NK-92 treated with Interleukin-12 subunit alpha and Interleukin-12 subunit beta, amount 100 ng/mL, for 24 hours (cell line): ENCODE results near the gene ZNF865.

Experiments used
- DNase-seq: peaks from one replicate; lab custom pipeline; 2025; lab: John Stamatoyannopoulos, UW

Gene ZNF865

DNA sequence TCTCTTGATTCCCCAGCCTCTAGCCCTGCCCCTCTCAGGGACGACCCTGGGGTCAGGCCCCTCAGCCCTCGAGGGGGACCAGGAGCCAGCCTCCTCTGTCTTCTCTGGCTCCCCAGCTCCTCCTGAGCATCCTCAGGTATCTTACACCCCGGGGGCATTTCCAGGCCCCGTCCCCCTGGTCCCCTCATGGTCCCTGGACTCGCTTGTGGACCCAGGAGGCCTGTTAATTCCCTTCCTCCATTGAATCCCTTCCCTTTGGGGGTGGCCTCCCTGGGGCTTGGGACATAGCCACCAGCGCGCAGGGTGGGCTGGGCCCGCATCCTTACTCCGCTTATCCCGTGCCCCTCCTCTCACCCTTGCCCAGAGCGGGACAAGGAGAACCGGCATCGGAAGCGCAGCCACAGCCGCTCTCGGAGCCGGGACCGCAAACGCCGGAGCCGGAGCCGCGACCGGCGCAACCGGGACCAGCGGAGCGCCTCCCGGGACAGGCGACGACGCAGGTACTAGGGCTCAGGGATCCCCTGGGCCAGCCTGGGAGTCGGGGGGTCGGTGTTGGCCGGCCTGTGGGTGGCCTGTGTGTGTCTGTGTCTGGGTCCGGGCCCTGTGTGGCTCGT is 53.5 kb downstream of the ZNF865 start:
- no peak for DNase-seq

DNA sequence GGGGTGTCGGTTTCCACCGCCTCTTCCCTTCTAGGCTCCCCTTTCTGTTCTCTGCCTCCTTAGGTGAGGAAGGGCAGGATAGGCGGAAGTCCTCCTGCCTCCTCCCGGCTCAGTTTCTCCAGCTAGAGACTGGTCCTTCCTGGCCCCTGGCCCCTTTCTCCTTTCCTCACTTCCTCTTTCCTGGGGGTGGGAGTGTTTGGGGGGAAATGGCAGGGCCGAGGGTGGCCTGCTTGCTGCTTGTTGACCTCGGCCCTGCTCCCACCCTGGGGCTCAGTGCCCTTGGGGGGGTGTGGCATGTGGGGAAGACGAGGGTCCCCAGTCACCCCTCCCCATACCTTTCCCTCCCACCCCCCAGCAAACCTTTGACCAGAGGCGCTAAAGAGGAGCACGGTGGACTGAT is 54.4 kb downstream of the ZNF865 start:
- no peak for DNase-seq

GRCh38 chr19:55660404-55660803 is 55.0 kb downstream of the ZNF865 start:
- no peak for DNase-seq

DNA sequence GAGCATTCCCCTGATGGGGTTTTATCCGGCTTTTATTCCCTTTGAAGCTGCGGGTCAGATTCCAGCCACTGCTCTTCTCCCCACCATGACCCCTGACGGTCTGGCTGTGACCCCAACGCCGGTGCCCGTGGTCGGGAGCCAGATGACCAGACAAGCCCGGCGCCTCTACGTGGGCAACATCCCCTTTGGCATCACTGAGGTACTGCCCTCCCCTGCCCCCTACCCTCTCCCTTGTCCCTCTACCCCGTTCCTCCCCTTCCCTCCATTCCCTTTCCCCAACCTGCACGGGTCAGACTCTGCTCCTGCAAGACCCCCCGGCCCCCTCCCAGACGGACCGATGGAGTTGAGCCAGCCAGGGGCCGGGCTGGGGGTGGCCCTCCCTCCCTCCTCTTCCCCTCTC is 55.5 kb downstream of the ZNF865 start:
- no peak for DNase-seq

DNA sequence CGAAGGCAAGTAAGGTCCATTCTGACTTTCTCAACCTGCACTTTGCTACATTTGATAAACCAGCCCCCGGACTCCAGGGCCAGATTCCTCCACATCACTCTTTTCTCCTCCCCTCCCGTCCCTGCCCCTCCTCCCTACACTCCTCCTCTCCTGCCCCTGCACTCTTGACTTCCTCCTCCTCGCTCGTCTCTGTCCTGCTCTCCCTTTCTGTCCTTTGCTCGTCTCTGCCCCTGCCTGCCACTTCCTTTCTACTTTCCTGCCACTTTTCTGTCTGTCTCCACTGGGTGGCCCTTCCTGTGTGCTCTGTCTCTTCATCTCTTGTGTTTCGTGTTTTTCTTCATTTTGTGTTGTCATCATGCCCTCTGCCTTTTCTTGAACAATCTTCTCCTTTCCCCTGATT is 56.4 kb downstream of the ZNF865 start:
- no peak for DNase-seq

- no peak for DNase-seq
These were observed 58.5 kb downstream of the ZNF865 start for GRCh38 chr19:55663846-55664536.

DNA sequence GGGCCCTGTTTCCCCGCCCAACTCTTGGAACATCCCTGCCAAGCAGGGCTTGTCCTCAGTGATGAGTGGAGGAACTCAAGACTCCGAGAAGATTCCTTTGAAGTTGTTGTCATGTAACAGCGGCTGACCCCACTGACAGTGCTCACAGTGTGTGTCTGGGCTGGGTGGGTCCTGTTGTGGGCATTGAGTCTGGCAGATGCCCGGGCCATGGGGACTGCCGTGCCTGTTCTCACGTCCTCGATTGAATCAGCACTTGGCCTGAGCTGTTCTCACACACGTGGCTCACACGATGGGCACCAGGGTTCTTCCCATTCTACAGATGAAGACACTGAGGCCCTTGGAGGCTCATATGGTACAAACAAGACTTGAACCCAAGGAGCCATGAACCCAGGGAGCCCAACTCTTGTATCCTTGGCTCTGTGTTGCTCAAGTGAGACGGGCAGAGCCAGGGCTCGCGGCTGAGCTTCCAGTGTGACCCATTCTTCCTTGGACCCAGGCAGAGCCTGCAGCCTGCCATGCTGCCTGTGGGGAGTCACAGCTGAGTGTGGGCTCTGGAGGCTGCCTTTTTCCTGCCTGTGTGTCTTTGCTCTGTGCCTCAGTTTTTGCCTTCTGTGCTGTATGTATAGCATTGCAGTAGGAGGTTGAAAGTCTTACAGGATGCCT is 61.0 kb downstream of the ZNF865 start:
- no peak for DNase-seq
